Right ventricle myocardium superior (tissue), 1 donor: ENCODE results near the gene DUSP22. TPM values are rescaled to one million over a fixed set of nuclear protein-coding genes. Genes with fewer than 3 reads are reported as not detected.

Source experiments
- ATAC-seq: fragments of 200-7000 bp; cut with Tn5 transposase; one replicate; pipeline ENCODE4 v1.9.1; 2020; ENCODE audit warnings: mild to moderate bottlenecking; ENCODE audit not compliant: poor library complexity
- DNase-seq: peaks from one replicate; pipeline ENCODE4 v3.0.0-alpha.2; 2020
- intact Hi-C: fragments of 100-400 bp; cut with DNase I; formaldehyde crosslinking; loops from one replicate; pipeline ENCODE4 v1.11.2; 2022
- total RNA-seq: library from RNA; stranded (reverse); fragmentation: NEBNext Ultra II Directional; extraction: Animal tissue kit (Norgen Biotek cat#: 25700); gene quantifications from one replicate; pipeline ENCODE4 v1.2.1, GENCODE V29; 2021
- donor health status: DM: no; HTN: yes; CAD: no; lungs with severe emphysema.

The DUSP22 gene
- total RNA-seq, 1 donor from 2014 or later: 50.5 TPM

DNA sequence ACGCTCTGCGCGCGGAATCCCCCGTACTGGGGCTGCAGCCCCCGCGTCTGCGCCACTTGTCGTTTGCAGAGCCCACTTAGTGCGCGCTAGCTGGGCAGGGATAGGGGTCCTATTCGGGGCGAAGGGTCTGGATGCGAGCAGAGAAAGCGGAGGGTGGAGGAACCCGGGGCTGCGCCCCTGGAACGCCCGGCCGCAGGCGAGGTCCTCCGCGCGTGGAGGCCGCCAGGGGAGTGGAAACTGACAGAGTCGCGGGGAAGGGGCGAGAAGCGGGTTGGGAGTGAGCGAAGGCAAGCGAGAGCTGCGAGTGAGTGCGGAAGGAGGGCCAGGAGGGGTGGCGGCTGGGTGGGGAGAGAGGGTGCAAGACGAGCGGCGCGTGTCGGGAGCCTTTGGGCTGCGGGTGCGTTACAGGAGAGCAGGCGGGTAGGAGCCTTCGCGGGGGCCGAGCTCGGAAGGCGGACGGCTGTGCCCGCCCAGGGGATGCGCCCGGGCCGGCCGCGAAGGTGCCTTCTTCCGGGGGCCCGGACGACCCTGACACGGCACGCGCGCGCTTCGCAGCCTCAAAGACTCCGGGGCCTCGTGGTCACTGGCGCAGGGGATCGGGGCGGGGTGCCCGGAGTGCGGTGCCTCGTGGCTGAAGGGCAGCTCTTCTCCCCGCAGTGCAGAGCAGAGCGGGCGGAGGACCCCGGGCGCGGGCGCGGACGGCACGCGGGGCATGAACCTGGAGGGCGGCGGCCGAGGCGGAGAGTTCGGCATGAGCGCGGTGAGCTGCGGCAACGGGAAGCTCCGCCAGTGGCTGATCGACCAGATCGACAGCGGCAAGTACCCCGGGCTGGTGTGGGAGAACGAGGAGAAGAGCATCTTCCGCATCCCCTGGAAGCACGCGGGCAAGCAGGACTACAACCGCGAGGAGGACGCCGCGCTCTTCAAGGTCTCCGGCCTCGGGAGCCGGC lies 100.4 kb downstream of the DUSP22 start:
- DNase-seq (no peak), ATAC-seq (peak; percentile 27)
- intact Hi-C loops: no loop called here

DNA sequence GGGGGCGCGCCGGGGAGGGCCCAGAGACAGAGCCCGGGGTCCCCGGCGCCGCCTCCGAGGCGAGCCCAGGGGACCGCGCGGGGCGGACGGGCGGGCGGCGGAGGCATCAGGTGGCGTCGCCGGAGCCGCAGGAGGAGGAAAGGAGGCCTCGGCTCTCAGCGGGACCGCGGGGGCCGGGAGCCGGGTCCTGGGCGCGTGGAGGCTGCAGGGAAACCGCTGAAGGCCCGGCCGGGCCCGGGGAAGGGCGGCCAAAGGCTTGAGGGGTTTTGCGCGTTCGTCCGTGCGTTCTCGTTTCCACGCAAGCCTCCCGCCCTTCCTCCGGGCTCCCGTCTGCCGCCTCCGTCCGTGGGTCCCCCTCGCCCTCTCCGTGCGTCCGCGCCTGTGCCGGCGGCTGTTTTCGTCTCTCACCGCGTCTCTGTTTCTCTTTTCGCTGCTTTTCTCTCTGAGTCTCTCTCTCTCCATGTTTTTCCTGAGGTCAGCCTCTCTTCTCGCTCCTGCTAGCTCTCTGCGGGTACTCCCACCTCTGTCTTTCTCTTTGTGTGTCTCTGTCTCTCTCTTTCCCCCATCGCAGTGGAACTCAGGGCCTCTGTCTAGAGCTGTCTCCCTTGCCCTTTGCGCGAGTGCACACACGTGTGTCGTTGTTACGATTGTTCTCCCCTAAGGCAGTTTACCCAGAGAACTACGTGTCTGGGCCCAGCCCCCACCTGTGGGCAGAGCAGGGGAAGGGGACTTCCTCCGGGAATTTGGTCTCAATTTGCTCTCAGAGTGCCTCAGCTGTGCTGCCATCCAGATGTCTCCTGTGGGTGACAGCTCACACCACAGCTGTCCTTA lies 101.3 kb downstream of the DUSP22 start:
- DNase-seq (no peak), ATAC-seq (no peak)
- intact Hi-C loops: no loop called here

DNA sequence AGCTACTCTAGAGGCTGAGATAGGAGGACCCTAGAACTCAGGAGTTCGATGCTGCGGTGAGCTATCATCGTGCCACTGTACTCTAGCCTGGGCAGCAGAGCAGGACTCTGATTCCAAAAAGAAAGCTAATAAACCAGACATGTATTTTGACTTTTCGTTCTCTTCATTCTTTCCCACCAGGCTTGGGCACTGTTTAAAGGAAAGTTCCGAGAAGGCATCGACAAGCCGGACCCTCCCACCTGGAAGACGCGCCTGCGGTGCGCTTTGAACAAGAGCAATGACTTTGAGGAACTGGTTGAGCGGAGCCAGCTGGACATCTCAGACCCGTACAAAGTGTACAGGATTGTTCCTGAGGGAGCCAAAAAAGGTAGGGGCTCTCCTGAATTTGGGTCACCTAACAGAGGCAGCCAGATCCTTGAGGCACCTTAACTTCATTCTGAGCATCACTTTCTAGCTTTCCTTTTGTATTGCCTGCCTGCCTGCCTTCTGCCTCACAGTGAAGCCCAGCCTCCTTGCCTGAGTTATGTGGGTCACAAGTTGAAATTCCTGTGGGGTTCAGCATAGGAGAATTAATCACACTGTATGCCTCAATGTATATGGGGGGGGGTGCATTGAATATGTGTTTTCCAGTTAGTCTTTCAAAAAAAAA lies 102.5 kb downstream of the DUSP22 start:
- ATAC-seq (no peak), DNase-seq (no peak)
- intact Hi-C loops: no loop called here

DNA sequence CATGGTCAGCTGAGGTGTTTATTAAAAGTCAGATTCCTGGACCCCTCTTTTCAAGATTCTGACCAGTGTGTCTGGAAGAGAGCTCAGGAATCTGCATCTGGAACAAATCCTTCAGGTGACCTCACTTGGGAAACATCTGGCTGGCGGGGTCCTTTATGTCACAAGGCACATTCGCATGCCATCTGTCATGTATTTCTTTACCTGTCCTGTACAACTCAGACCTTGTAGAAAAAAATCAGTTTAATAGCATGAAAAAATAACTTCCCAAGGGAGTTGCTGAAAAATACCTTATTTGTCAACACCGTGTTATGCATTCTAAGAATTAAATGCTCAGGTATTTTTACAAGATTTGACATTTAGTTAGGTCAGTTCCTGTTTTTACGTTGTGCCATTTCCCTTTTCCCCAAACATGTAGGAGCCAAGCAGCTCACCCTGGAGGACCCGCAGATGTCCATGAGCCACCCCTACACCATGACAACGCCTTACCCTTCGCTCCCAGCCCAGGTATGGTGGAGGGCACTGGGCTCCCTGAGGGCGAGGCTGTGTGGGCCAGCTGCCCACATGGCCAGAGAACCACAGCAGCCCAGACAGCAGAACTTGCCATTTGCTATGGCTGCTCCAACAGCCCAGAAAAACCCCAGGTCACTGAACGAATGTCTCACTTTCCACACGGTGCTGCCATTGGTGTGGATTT lies 103.3 kb downstream of the DUSP22 start:
- ATAC-seq: no peak
- no peak for DNase-seq

DNA sequence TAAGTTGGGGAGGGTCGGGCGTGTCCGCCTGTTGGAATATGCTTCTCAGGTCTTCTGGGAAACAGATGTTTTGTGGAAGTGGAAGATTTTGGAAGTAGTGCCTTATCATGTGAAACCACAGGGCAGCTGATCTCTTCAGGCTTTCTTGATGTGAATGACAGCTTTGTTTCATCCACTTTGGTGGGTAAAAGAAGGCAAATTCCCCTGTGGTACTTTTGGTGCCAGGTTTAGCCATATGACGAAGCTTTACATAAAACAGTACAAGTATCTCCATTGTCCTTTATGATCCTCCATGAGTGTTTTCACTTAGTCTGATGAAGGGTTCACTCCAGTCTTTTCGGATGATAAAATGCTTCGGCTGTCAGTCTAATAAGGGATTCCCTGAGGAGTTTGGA lies 103.8 kb downstream of the DUSP22 start:
- intact Hi-C loops: no loop called here
- ATAC-seq (no peak), DNase-seq (no peak)

More for the DNA sequence above, 103.3 kb downstream of the DUSP22 start:
- intact Hi-C loops: no loop called here

DNA sequence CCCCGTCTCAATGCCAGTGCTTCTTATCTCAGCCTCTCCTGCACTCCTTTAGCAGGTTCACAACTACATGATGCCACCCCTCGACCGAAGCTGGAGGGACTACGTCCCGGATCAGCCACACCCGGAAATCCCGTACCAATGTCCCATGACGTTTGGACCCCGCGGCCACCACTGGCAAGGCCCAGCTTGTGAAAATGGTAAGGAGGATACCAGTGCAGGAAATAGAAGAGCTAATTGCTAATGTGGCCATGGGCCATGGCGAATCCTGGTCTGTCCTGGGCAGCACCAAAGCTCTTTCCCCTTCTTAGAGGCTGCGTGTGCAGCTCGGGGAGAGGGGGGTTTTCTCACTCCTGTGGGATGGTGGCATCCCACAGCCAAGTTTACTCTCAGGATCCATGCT lies 104.8 kb downstream of the DUSP22 start:
- intact Hi-C loops: no loop called here
- no peak for DNase-seq
- ATAC-seq: no peak

DNA sequence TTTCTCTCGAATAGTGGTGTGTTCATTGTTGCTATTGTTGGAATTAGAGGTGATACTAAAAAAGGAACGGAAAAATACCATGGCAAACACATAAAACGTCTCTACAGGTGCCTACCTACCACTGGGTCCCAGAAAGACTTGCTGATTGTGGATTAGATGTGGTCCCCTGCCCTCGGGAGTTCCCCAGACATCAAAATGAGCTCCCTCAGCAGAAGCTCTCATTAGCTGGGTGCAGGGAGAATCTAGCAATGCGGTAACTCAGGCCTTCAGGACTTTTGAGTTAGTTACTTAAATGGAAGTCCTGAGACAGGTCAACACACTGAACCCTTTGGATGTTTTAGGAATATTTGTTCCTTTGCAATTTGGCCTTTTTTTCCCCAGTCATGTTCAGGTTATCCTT lies 105.3 kb downstream of the DUSP22 start:
- intact Hi-C loops: no loop called here
- DNase-seq: no peak
- no peak for ATAC-seq

DNA sequence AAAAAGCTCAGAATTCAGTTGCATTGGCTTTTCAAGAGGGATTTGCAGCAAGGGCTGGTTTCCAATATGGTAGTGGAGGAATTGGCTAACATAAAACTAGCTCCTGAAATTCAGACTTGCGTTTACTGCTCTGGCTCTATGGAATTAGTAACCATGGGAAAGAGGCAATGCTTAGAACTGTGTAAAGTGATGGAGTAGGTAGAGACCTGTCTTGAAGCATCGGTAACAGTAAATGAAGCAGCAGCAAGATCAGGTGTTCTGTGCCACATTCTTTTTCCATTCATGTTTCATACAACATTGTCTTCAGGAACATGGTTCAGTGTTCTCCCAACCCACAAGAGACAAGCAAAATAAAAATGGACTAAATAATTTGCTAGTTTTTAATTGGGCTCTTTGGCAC lies 105.8 kb downstream of the DUSP22 start:
- no peak for DNase-seq
- intact Hi-C loops: no loop called here
- no peak for ATAC-seq

DNA sequence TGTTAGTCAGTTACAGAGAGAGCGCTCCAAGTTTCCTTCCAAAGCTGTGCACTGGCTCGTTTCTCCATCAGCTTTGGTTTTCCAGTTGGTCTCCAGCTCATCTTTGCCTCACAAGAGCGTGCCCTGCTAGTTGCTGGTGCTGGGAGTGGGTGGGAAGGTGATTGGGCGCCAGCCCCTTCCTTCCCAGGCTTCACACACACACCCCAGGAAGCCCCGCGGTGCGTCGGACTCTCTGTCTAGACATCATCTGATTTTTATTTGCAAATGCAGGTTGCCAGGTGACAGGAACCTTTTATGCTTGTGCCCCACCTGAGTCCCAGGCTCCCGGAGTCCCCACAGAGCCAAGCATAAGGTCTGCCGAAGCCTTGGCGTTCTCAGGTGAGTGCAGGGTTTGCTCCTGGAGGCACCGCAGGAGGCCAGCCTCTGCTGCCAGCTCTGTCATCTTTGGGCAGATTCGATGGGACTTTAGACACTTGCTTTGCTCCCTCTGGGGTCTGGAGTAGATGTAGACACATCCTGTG lies 106.3 kb downstream of the DUSP22 start:
- intact Hi-C loops: no loop called here
- DNase-seq: no peak
- no peak for ATAC-seq

DNA sequence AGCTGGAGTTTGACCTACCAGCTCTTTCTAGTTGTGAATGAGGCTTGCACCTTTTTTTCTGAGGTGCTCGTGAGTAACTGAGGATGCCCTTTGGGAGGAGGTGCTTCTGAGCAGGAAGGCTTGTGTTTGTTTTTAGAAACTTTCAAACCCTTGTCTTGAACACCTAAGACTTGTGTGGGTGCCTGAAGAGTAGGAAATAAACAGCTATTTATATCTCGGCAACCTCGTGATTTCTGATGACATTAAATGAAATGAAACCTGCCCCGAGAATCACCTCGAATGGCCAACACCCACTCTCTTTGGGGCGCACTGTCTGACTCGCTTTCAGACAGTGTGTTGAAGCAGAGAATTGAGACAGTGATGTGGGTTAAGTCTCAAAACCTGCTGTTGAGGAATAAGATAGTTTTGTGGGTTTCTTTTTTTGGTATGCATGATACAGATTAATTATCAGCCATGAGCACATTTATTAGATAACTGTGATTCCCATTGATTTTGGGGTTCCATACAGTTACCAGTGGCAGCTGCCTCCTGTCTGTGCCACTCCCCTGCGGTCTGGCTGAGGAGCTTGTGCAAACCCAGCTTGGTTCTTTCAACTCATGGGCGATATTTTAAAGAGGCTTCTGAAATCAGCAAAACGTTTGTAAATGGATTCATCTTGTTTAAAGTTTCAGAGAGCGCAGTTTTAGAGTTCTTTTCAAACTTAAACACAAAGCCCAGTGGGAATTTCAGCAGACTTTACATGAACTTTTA lies 107.7 kb downstream of the DUSP22 start:
- ATAC-seq (no peak), DNase-seq (no peak)
- intact Hi-C loops: no loop called here

DNA sequence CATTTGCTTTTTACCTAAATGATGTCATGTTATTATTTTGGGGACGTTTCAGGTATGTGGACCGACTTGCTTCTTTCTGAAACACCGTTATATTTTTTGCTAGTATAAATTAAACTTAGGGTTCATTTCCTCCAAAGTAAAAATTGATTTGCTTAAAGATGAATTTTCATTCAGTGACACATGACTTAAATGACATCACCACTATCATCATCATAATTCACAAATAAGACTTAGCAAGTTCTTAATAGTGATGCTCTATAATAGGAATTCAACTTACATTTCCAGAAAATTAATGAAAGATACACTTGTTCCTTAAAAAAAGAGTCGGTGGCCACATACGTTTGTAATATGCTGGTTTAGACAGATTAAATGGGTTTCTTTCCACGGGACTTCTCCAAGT lies 108.5 kb downstream of the DUSP22 start:
- ATAC-seq (no peak), DNase-seq (no peak)
- intact Hi-C loops: no loop called here

Other genes with a start within 250 kb of the DUSP22 start
- 0.54 TPM for gene IRF4, start 99.3 kb downstream of the DUSP22 start, total RNA-seq